Ramos (cell line): ENCODE data around the gene HOXB2.

ENCODE experiments used
- in situ Hi-C: fragments of 300-500 bp; cut with MboI; formaldehyde crosslinking; loops from one replicate; pipeline ENCODE4 v1.14.3; 2022; ENCODE audit warnings: low sequenced_read_pairs; ENCODE audit not compliant: unreplicated experiment

HOXB2 gene

GRCh38 chr17:48579760-48580554, 35.0 kb upstream of the HOXB2 start:
- in situ Hi-C loops: no loop called here

GRCh38 chr17:48579471-48579759, 34.5 kb upstream of the HOXB2 start:
- in situ Hi-C loops: no loop called here

- in situ Hi-C loops: no loop called here
Measured at GRCh38 chr17:48578616-48579470, 33.9 kb upstream of the HOXB2 start.

GRCh38 chr17:48577946-48578615, 33.2 kb upstream of the HOXB2 start, which contains the start of gene HOXB4:
Gene HOXB4 (minus strand): TSS chr17:48578350. CDS start chr17:48578319, 31 bp downstream.
- in situ Hi-C loops: no loop called here

- in situ Hi-C loops: no loop called here
Measured at GRCh38 chr17:48577330-48577945, 32.5 kb upstream of the HOXB2 start.

GRCh38 chr17:48576479-48577309, 31.8 kb upstream of the HOXB2 start:
- in situ Hi-C loops: no loop called here

GRCh38 chr17:48575673-48576478, 31.0 kb upstream of the HOXB2 start:
- in situ Hi-C loops: no loop called here

- in situ Hi-C loops: no loop called here
Measured at GRCh38 chr17:48575066-48575582, 30.2 kb upstream of the HOXB2 start.

- in situ Hi-C loops: no loop called here
Measured at GRCh38 chr17:48574505-48575065, 29.7 kb upstream of the HOXB2 start.

GRCh38 chr17:48571826-48572417, 27.0 kb upstream of the HOXB2 start:
- in situ Hi-C loops: no loop called here

- in situ Hi-C loops: no loop called here
Measured at GRCh38 chr17:48571024-48571818, 26.3 kb upstream of the HOXB2 start.

GRCh38 chr17:48570325-48571023, 25.6 kb upstream of the HOXB2 start:
- in situ Hi-C loops: no loop called here

GRCh38 chr17:48569674-48570324, 24.9 kb upstream of the HOXB2 start:
- in situ Hi-C loops: no loop called here

- in situ Hi-C loops: no loop called here
Measured at GRCh38 chr17:48569240-48569582, 24.3 kb upstream of the HOXB2 start.

- in situ Hi-C loops: no loop called here
Measured at GRCh38 chr17:48568499-48569239, 23.8 kb upstream of the HOXB2 start.
